Medulla oblongata (tissue), 1 donor: ENCODE data around the gene VWA3B.
"Not testable (repeated sequence)": the region's sequence is repeated elsewhere in the genome, so short reads cannot be mapped to it uniquely, and the experiment has no call there.

ENCODE experiments used
- DNase-seq: peaks from one replicate; pipeline ENCODE4 v3.0.0-alpha.2; 2015; ENCODE audit errors: extremely low spot score

VWA3B gene

GRCh38 chr2:98086491-98087446 is at the start of gene VWA3B:
TSS of gene VWA3B (plus strand) at chr2:98087167. CDS start at chr2:98093093, 5,926 bp downstream.
- no peak for DNase-seq

GRCh38 chr2:98037206-98037605 is 49.8 kb upstream of the VWA3B start:
- no peak for DNase-seq

GRCh38 chr2:98037666-98038336 is 49.2 kb upstream of the VWA3B start:
- peak; percentile 11 for DNase-seq

GRCh38 chr2:98039085-98039756 is 47.7 kb upstream of the VWA3B start:
- DNase-seq = peak; percentile 55

- no peak for DNase-seq
Observed at GRCh38 chr2:98040331-98040939, 46.5 kb upstream of the VWA3B start.

GRCh38 chr2:98043101-98043500 is 43.9 kb upstream of the VWA3B start:
- DNase-seq = no peak

DNA sequence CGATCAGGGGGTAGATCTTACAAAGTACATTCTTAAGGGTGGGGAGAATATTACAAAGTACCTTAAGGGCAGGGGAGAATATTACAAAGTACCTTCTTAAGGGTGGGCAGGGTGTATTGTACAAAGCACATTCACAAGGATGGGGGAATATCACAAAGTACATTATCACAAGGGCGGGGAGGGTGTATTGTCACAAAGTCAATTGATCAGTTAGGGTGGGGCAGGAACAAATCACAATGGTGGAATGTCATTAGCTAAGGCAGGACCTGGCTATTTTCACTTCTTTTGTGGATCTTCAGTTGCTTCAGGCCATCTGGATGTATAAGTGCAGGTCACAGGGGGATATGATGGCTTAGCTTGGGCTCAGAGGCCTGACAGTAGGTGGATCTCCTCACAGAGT is 42.2 kb upstream of the VWA3B start:
- DNase-seq = not testable (repeated sequence)

- DNase-seq = no peak
Observed at GRCh38 chr2:98050070-98050469, 36.9 kb upstream of the VWA3B start.

DNA sequence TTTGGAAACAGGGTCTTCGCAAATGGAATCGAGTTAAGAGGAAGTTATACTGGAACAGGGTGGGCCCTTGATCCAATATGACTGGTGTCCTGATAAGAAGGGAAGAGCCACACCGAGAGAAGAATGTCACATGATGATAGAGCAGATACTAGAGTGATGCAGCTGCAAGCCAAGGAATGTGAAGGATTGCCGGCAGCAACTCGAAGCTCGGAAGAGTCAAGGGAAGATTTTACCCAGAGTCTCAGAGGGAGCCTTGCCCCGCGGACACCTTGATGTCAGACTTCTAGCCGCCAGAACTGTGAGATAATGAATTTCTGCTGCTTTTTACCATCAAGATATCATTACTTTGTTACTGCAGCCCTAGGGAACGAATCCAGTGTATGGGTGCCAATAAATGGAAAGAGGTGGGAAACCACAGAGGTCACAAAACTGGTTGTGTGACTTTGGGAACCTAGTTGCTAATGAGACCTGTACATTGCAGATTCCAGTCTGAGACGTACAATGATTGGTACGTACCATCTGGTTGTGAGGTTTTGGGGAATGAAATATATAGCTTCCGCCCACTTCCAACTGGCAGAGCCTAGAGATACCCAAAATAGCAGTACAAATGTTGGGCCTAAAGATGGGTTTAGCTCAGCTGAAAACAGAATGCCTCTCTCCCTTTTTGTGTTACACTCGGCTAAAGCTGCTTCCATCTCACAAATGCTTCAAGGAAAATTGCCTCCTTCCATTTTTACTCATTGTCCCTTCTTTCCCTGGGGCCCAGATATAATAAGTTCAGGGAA is 28.6 kb upstream of the VWA3B start:
- DNase-seq = no peak

GRCh38 chr2:98060277-98060676 is 26.7 kb upstream of the VWA3B start:
- no peak for DNase-seq

DNA sequence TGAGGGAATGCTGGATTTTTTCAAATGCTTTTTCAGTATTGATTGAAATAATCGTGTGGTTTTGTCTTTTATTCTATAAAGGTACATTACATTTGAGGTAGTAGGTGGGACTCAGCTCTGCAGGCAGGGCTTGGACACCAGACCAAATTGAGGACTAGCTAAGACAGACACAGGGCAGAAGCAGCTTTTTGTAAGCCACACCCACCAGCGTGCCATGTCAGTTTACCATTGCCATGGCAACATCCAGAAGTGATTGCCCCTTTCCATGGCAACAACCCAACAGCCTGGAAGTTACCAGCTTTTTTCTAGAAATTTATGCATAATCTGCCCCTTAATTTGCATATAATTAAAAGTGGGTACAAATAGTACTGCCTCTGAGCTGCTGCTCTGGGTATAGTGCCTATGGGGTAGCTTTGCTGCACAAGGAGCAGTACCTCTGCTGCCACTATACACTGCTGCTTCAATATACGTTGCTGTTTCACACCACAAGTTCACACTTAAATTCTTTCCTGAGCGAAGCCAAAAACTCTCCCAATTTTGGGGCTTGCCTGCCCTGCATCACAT is 23.6 kb upstream of the VWA3B start:
- no peak for DNase-seq

GRCh38 chr2:98065808-98066207 is 21.2 kb upstream of the VWA3B start:
- DNase-seq = no peak

GRCh38 chr2:98067160-98067559 is 19.8 kb upstream of the VWA3B start:
- no peak for DNase-seq

DNA sequence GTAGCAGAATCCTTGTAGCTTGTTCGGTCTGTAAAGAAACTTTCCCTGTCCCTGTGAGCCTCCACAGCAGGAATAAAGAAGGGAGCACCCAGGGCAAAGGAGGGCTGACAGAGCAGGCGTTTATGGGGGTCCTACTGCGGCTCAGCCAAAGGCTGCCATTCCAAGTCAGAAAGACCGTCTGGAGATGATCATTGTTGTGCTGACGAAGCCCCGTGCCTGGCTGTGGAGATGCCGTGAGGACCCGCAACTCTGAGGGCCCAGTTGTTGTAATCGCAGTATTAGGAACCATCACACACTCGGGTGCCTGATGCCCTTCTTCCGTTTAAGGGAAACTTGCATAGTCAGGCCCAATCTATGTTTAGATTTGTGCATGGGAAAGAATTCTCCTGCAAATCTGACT is 16.9 kb upstream of the VWA3B start:
- DNase-seq = no peak

- no peak for DNase-seq
Observed at GRCh38 chr2:98072442-98072841, 14.5 kb upstream of the VWA3B start.

DNA sequence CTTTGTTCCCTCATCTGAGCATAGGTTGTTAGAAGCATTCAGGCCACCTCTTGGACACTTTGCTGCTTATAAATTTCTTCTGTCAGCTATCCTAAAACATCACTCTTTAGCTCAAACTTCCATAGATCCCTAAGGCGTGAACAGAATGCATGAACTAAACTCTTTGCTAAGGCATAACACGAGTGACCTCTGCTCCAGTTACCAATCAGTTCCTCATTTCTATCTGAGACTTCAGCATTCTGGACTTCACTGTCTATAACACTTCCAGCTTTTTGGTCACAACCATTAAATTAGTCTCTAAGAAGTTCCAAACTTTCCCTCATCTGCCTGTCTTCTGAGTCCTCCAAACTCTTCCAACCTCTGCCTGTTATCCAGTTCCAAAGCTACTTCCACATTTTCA is 8.3 kb upstream of the VWA3B start:
- peak; percentile 24 for DNase-seq

DNA sequence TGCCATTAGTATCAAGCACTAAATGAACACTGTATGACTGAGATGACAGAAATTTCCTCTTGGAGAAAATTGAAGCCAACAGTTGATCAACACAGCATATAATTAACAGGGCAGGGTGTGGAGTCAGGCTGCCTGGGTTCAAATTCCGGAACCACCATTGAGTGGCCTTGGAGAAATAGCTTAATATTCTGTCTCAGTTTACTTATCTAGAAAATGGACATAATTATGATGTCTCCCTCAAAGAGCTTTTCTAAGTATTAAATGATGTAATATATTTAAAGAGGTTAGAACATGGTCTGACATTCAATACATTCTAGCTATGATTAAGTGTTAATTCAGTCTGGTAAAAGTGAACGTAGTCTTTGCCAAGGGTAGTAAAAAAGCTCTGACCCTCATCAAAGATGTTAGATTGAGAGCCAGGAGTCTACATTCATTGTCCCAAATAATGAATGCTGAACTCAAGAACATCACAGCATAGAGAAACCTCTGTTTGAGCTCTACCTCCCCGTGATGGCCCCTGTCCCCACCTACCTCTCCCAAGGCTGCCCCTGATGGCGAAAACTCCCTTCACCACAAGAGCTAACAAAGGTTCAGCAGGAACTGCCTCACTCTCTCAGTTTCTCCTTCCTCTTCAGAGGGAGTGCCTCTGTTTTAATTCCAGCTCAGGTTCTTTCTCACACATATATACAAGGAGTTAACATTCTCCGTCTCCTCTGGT is 2.7 kb upstream of the VWA3B start:
- DNase-seq = no peak

- no peak for DNase-seq
Observed at GRCh38 chr2:98084869-98085238, 2.1 kb upstream of the VWA3B start.

DNA sequence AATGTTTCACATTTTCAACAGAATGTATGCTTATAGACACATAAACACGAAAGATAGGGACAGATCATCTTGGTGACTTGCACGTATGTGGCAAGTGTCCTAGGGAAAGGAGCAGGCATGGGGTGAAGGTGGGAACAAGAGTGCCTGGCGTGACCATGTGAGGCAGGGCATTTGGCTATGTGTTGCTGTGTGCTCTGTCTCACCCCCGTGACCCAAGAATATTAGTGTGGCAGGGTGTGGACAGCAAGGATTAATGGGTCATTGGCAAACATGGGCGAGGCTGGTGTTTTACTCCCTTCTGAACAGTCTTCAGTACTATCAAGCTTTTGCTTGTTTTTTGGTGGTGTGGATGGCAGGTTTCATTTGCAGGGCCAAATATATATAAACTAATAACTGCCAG is 1.3 kb upstream of the VWA3B start:
- no peak for DNase-seq

- no peak for DNase-seq
Observed at GRCh38 chr2:98087447-98088020, 567 bp downstream of the VWA3B start.
